CD4-positive, alpha-beta T cell treated with Interleukin-15 for 1 hour (primary cell): ENCODE measurements around the gene LIPT2.
A peak's percentile ranks its signal among the peaks of the same experiment; 100 is the strongest.

ENCODE experiments used
- DNase-seq: peaks from one replicate; pipeline ENCODE4 v3.0.0-alpha.2; 2020

The LIPT2 gene

DNA sequence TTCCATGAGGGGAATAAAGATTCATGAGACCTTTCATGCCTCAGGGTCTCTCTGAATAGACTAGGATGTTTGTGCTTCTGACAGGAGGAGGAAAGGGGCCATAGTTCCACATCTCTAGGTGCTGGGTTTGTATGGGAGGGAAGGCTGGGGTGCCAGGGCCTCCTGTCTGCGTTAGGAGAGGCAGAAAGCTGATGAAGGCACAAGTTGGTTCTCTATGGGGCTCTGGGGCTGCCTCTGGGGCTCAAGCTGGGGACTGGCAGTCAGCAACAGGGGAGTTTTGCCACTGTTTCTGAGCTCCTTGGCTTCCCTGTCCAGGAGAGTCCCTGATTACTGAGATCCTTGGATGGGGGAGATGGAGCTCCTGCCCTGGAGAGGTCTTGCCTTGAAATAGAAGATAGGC, 30.3 kb downstream of the LIPT2 start:
- DNase-seq, result no peak

DNA sequence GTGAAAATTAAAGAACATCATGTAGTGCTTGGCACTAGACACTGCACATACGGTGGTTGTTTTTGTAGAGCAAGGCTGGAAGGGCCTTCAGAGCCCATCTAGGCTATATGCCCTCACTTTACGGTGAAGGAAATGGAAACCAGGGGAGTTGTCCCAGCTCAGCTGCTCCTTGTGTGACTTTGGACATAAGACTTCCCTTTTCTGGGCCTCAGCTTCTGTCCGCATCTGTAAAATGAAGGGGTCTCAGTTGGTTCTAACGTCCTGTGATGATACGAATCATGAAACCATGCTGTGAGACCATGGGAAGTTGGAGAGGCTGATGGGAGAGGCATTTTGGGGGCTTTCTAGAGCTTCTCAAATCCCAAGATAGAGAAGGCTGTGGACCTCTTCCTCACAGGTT, 30.9 kb downstream of the LIPT2 start:
- DNase-seq, result no peak

DNA sequence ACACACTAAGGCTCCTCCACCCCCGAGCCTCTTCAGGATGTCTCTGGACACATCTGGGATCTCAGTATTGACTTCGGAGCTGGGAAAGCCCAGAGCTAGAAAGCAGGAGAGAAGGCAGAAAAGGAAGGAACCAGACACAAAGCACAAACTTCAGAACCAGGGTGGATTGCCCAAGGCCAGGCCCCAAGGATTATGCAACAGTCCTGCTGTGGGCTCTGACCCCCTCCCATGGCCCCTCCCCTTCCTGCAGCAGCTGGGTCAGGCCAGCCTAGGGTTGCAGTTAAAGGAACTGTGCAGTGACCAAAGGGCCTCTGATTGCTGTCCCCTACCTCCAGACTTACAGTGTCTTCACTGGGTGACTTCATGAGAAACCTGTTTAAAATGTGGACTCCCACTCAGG, 31.5 kb downstream of the LIPT2 start:
- DNase-seq, result peak; percentile 75

DNA sequence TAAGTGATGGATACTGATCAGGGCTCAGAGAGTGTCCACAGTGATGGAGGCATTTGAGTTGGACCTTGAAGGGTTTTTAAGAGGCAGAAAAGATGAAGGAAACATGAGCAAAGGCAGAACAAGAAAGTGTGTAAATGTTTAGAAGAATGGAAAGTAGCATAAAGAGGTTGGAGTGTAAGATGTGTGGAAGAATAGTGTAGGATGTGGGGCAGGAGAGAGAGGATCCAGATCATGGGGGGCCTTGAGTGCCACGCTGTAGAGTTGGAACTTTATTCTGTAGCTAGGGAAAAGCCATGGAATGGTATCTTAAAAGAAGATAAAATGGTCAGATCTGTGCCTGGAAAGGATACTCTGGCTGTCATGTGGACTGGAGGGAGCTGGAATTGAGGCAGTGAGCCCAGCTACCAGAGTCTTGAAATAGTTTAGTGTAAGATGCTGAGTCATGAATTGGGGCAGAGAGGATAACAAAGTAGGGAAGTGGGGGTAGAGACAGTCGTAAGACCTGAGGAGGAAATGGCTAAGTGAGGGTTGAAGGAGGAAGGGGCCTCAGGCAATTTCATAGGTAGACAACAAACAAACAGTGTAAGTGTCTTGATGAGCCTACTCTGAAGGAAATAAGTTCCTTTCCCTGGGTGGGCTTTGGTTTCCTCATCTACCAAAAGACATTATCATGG, 32.9 kb downstream of the LIPT2 start:
- DNase-seq, result no peak

DNA sequence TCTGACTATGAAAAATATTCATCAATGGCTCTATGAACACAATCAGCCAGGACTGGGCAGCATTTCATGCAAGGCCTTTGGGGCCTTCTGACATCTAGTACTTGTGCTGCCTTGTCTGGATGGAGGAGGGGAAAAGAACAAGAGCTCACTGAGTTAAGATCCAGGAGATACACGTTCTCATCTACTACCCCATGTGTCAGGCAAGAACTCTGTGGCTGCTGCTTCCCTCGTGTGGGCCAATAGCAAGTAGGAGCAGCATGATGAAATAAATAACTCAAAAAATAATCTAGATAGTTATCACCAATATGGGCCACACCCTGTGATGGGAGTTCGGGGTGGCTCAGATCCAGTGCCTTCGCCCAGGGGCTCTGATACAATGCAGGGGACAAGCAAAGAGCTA, 33.5 kb downstream of the LIPT2 start:
- no peak for DNase-seq

DNA sequence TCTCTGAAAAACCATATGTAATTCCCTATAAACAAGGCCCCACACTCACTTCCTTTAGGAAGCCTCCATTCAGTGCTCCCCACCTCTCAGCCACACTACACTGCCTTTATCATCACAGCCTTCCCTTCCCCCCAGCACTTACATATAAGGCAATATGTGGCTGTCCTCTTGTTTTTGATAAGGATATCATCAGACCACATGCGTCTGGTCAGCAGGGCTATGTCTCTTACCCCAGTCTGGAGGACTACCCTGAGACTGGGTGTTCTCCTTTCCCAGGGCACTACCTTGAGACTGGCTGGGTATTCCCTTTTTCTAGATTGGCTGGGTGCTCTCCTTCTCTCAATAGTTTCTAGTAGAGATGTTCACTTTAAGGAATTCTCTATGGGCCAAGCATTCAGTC, 33.9 kb downstream of the LIPT2 start:
- no peak for DNase-seq

DNA sequence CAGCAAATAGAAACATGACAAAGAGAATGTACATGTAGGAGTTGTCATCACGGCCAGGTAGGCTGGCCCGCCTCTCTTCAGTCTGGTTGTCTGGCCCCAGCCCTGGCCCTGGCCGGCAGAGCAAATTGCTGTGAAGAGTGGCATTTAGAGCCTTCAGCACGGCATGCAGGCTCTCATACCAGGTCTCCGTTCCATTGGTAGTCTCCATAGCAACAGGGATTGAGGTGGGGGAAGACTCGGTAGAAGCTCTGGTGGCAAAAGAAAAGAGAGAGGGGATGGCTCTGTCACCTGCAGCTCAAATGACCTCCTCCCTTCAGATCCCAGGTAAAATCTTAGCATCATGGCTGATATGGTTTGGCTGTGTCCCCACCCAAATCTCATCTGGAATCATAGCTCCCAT, 36.2 kb downstream of the LIPT2 start:
- no peak for DNase-seq

DNA sequence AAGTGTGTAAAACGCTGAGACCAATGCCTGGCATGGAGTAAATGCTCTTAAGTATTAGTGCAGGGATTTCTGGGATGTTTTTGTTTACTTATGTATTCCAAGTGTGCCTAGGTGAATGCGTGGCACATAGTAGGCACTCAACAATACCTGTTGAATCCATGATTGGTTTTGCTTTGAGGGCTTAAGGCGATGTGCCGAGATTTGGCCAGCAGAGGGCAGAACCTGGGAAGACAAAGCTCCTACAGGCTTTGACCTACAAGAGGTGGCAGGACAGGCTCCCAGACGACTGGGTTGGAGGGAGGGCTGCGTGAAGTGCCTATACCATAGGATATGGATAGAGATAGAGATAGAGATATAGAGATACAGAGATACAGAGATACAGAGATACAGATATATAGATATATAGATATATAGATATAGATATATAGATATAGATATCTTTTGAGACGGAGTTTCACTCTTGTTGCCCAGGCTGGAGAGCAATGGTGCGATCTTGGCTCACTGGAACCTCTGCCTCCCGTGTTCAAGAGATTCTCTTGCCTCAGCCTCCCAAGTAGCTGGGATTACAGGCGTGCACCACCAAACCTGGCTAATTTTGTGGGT, 40.0 kb downstream of the LIPT2 start:
- peak; percentile 57 for DNase-seq

DNA sequence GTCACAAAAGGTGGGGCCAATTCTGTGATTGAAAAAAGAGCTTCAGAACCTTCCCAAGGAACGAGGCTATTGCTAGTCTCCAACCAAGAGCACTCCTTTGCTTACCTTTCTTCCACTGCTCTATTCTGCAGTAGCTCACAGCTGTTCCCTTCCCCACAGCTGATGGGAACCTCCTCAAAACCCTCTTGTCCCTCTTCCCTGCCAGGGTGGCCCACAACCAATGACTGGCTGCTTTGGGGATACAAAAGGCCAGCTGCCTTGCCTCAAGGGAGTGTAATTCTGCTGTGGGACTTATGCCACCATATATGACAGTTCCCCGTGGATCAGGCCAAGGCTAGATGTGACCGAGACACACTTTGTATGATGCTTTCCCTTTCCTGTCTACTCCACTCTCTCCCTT, 41.2 kb downstream of the LIPT2 start:
- no peak for DNase-seq

DNA sequence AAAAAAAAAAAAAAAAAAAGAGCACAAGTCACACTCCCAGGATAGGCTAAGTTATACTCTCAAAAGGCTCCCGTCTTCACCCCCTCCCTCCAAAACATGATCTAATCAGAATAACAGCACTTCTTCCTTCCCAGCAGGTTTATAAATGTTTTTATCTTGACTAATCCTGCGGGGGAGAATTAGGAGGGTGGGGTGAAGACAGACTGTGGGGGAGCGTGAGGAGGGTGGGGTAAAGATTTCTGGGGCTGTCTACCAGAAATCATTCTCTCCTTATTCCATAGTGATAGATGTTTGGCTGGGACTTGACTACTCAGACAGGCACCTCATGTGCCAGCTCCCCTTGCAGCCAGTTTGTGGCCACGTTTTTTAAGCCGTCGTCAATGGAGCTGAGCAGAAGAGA, 43.2 kb downstream of the LIPT2 start:
- no peak for DNase-seq

DNA sequence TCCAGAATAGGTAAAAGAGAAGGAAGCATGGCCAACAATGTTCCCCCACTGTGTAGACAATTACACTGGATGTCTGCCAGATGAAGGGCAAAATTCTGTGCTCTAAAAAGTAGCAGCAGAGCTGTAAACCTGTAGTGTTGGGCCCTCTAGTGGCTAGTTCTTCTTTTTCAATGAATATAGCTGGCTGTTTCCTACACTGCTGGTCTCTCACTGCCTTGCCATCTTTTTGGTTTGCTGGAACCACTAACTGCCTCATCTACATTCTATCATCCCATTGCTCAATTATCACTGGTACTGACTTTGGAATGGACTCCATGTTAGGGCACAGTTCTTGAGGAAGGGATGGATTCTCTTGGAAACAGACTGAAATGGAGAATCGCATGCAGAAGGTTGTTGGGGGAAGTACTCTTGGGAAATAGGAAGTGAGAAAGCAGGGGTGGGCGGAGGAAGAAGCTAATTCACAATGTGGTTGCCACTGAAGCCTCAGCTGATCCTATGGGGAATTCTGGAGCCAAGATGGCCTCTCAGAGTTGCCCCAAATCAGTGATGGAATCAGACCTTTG, 44.1 kb downstream of the LIPT2 start:
- DNase-seq, result peak; percentile 23

DNA sequence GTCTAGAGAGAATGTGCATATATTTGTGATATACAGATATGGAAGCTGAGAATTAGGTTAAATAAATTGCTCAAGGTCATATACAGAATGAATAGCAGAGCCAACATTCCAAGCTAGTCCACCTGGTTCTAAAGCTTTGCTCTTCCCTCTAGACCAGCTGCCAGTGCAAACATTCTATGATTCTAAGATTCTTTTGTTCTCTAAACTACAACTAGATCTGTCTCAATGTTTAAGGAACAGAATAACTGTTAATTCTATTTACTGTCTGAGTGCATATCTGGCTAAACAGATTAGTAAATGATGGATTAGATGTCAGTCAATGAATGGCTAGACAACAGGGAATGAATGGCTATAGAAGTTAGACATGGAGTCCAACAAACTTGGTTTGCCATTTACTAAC, 45.8 kb downstream of the LIPT2 start:
- DNase-seq, result no peak

DNA sequence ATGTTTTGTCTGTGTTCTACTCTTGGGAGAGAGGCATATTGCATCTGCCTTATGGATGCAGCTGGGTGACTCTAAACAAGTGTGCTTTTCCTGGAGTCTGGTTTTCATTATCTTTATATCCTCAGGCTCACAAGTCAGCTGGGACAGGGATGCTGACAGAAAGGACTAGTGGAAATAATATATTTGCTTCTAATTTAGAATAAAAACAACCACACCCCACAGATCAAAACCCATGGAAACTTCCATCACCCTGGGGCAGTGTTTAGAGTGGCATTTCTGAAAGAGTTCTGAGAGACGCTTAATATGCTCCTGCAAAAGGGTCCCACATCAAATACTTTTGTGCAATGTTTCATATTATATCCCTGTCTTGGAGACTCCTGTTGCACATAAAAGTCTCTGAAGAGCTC, 47.0 kb downstream of the LIPT2 start:
- DNase-seq, result no peak

DNA sequence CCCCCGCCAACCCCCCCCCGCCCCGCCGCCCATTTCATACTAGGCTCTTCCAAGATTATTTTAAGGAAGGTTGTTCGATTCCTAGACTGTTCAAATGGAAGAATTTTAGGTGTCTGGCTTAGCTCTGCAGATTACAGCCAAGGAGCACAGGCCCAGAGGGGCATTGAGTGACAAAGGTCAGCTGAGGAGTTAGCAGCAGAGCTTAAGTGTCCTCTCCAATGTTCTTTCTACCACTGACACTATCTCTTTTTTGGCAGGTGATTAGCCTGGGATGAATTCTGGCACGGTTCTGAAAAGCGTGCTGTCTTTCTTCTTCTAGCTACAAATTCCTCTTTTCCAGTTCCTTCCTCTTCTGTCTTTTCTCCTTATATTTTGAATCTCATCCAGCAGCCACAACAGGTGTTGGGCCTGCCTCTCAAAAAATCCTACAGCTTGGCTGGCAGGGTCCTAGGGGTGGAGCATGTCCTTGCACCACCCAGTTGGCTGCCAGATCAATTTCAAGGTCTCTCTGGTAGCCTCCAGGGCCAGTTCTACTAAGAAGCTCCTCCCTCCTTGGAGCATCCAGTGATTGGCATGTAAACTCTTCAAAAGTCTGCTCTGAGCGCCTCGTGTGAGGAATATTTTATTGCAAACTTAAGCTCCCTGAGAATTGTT, 49.2 kb downstream of the LIPT2 start:
- no peak for DNase-seq

DNA sequence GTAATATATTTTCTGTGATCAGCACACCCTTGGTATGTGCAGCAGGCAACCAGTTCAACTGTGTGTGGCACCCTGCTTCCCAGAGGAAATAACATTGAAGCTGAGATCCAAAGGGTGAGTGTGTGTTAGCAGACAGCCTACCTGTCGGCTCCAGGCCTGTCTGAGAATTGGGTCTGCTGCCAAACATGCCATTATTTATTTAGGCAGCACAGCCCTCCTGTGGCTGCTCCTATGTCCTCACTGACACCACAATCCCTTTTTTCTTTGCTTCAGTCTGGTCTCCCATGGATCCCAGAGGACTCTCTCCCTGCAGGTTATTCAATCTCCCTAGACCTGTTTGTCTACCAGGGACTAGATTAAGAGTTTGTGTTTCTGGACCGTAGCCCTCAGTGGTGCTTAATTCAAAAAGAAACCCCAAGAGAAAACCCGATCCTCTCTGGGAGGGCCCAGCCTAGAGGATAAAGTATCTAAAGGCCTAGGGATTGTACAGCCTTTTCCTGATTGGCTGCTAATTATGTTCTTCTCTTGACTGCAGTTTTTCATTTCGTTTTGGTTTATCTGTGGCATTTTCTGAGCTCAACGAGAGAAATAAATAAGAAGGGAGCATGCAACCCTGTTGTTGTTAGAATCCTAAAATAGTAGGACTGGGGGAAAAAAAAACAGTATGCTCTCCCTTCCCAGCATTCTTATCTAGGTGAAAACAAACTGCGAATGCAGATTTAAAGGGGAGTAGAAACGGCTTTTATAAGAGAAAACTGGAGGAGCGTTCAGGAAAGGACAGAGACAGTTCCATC, 50.3 kb downstream of the LIPT2 start:
- DNase-seq, result no peak

DNA sequence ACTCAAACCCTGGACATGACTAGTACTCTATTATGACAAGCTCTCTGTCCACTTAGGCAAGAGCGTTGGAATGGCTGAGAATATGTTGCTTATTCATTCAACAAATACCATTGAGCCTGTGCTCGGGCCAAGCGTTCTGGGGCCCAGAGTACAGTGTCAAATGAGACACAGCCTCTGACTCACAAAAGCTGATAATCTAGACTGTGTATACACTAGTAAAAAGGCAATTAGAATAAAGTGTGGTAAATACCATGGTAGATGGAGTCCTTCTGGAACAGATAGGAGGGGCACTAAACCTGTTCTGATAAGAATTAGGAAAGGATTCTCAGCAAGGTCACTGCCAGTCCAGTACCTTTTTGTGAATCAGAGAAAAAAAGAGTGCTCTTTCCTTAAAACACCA, 50.9 kb downstream of the LIPT2 start:
- DNase-seq, result no peak
